HG03442 (cell line): ENCODE data around the gene HHAT.

Experiments
- ATAC-seq: cut with Tn5 transposase; IDR thresholded peaks from one replicate; pipeline ENCODE4 v1.9.1; 2021; ENCODE audit warnings: mild to moderate bottlenecking, moderate library complexity; ENCODE audit not compliant: unreplicated experiment

HHAT gene

GRCh38 chr1:210437111-210437510, 108.4 kb downstream of the HHAT start:
- no peak for ATAC-seq

- no peak for ATAC-seq
Observed at GRCh38 chr1:210437781-210438180, 109.1 kb downstream of the HHAT start.

- no peak for ATAC-seq
Observed at GRCh38 chr1:210438928-210439841, 110.5 kb downstream of the HHAT start.

- ATAC-seq: no peak
Observed at GRCh38 chr1:210440081-210440480, 111.4 kb downstream of the HHAT start.

GRCh38 chr1:210441028-210441427, 112.3 kb downstream of the HHAT start:
- no peak for ATAC-seq

- ATAC-seq: no peak
Observed at GRCh38 chr1:210445485-210445884, 116.8 kb downstream of the HHAT start.

- no peak for ATAC-seq
Observed at GRCh38 chr1:210445931-210446330, 117.2 kb downstream of the HHAT start.

- peak; percentile 94 for ATAC-seq
Observed at GRCh38 chr1:210446479-210446878, 117.8 kb downstream of the HHAT start.

- no peak for ATAC-seq
Observed at GRCh38 chr1:210447456-210448057, 118.9 kb downstream of the HHAT start.

GRCh38 chr1:210448297-210448892, 119.7 kb downstream of the HHAT start:
- no peak for ATAC-seq

- ATAC-seq: no peak
Observed at GRCh38 chr1:210455840-210456603, 127.3 kb downstream of the HHAT start.

GRCh38 chr1:210456731-210457255, 128.1 kb downstream of the HHAT start:
- no peak for ATAC-seq

GRCh38 chr1:210457568-210457967, 128.9 kb downstream of the HHAT start:
- no peak for ATAC-seq

- ATAC-seq: peak; percentile 69
Observed at GRCh38 chr1:210464519-210465039, 135.9 kb downstream of the HHAT start.

- ATAC-seq: no peak
Observed at GRCh38 chr1:210465150-210465549, 136.4 kb downstream of the HHAT start.

- ATAC-seq: no peak
Observed at GRCh38 chr1:210467440-210468043, 138.8 kb downstream of the HHAT start.

GRCh38 chr1:210469441-210469840, 140.7 kb downstream of the HHAT start:
- no peak for ATAC-seq

- ATAC-seq: no peak
Observed at GRCh38 chr1:210475321-210475720, 146.6 kb downstream of the HHAT start.

GRCh38 chr1:210475806-210476205, 147.1 kb downstream of the HHAT start:
- ATAC-seq: no peak

GRCh38 chr1:210476730-210477129, 148.0 kb downstream of the HHAT start:
- no peak for ATAC-seq
